Muscle layer of colon (tissue), 2 donors: ENCODE measurements around the gene CSK.
"Not testable (repeated sequence)": the region's sequence is repeated elsewhere in the genome, so short reads cannot be mapped to it uniquely, and the experiment has no call there.

Experiments
- H3K27ac ChIP-seq: one replicate; pipeline ENCODE4 v1.7.0; 2013; ENCODE audit warnings: low read depth, mild to moderate bottlenecking, low read length, moderate library complexity
- H3K27me3 ChIP-seq, 2 donors: one replicate each; pipeline ENCODE4 v1.7.0; 2013; ENCODE audit warnings: low read length in 2 of 2, mild to moderate bottlenecking in 2 of 2; ENCODE audit not compliant: insufficient read depth in 2 of 2, control insufficient read depth in 1 of 2
- H3K36me3 ChIP-seq: one replicate; pipeline ENCODE4 v1.7.0; 2013; ENCODE audit warnings: mild to moderate bottlenecking, low read length; ENCODE audit not compliant: insufficient read depth
- H3K4me1 ChIP-seq: one replicate; pipeline ENCODE4 v1.7.0; 2013; ENCODE audit warnings: mild to moderate bottlenecking, low read length; ENCODE audit not compliant: insufficient read depth
- H3K4me3 ChIP-seq, 2 donors: one replicate each; pipeline ENCODE4 v1.7.0; 2013; ENCODE audit warnings: low read length in 2 of 2, low read depth in 1 of 2, mild to moderate bottlenecking in 1 of 2, moderate library complexity in 1 of 2
- H3K9ac ChIP-seq: one replicate; pipeline ENCODE4 v1.7.0; 2013; ENCODE audit warnings: low read length
- H3K9me3 ChIP-seq: one replicate; pipeline ENCODE4 v1.7.0; 2013; ENCODE audit warnings: mild to moderate bottlenecking, low read length
- donor health status: abdominal sarcoma.
- donor health status: Adenocarcinoma of cecum.

The CSK gene

DNA sequence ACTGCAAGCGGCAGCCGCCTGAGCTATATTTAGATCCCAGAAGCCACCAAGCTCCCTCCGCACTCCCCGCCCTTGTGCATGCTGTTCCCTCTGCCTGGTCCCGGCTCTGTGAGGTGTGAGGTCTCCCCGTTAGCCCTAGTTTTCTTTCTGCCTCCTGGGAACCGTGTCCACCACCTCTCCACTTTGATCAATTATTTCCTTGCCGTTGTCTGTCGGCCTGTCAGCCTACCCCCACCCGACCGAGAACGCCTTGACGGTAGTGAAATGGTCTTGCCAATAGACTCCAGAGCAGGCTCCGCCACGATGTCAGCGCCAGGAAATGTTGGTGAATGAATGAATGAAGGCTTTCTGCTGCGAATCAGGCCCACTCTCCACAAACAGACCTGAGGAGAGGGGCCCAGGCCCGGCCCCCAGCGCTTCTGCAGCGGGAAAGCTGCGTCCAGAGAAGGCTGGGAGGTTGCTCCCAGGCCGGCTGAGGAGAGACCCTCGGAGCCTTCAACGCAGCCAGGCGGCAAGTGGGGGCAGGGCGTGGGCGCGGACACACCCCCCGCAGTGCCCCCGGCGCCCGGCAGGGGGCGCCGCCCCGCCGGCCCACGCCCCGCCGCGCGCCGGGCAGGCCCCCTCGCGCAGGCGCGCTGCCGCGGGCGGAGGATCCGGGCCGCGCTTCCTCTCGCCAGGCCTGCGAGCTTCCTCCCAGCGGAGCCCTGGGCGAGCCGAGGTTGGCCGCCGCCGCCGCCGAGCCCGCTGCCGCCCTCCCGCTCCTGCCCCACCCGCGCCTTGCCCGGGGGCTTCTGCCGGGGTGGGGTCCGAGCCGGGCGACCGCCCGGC, at the start of gene CSK:
CSK (plus strand) TSS at position 650 of the 828 bp plus-strand sequence. CDS start 16,218 bp downstream, outside the sequence.
- Histone ChIP-seq H3K9ac (peak within 1 kb of the TSS; percentile 78), H3K9me3 (no peaks in the 10 kb centered on the region), H3K4me1 (peaks cover 47% of the 10 kb centered on the region), H3K36me3 (no peaks in the 10 kb centered on the region), H3K27ac (peak within 1 kb of the TSS; percentile 81), H3K4me3 (peak within 1 kb of the TSS; percentile 79 to 94), H3K27me3 (no peaks in the 10 kb centered on the region)

DNA sequence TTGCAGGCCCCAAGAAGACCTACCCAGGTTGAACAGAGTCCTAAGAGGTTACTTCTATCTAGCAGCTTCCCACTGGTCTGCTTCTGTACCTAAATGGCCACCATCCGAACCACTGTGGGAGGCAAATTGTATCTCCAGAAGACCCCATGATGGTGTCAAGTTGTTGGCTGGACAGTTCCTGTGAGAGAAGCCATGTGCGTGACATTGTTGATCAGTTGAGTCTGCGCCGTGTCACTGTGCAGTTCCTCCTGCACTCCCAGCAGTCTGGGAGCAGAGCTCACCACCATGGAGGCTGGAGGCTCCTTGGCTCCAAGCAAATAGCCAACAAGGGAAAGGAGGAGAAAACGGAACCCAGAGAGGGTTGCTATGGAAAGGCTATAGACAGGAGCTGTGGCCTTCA, 49.0 kb upstream of the CSK start:
- H3K4me1 ChIP-seq: no peaks in the 10 kb centered on the region
- H3K27ac ChIP-seq: no peak overlapping the region
- peaks cover 9 to 28% of the 10 kb centered on the region in 2 donors for H3K27me3 ChIP-seq
- no peak overlapping the region for H3K4me3 ChIP-seq
- H3K36me3 ChIP-seq: no peaks in the 10 kb centered on the region
- H3K9ac ChIP-seq: no peak overlapping the region
- H3K9me3 ChIP-seq: no peaks in the 10 kb centered on the region

DNA sequence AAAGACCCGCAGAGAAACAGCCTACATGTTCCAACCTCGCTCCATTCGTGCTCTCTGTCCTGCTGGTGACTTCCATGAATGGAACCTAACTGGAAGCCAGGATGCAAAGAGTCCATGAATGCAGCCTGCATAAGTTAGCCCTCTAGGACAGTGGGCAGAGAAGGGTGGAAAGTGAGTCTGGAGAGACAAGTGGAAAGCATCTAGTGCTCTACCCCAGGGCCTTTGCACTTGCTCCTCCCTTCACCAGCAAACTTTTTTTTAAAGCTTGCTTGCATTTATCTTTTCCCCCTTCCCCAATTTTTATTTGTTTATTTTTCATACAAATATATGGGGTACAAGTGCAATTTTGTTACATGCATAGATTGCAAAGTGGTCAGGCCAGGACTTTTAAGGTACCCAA, 48.6 kb upstream of the CSK start:
- H3K27ac ChIP-seq: no peak overlapping the region
- H3K4me3 ChIP-seq: no peak overlapping the region
- no peaks in the 10 kb centered on the region for H3K4me1 ChIP-seq
- no peak overlapping the region for H3K9ac ChIP-seq
- H3K27me3 ChIP-seq: peaks cover 9 to 25% of the 10 kb centered on the region in 2 donors
- H3K36me3 ChIP-seq: no peaks in the 10 kb centered on the region
- no peaks in the 10 kb centered on the region for H3K9me3 ChIP-seq

DNA sequence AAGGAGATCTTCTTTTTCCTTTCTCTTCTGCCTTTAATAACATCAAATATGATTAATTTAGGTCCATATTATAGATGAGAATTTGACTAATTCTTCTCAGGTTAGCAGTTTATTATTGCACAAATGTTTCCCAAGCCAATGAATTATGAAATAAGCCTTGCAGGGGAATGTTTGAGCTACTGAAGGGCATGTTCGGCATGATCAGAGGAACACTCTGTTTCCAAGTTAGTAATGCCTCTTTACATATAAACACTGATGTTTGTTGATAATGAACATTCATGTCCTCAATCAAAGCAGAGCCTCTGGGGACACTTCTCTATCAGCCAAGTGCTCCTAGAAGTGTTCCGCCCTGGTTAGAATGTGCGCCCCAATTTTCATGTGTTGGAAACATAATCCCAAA, 46.6 kb upstream of the CSK start:
- peaks cover 9 to 18% of the 10 kb centered on the region in 2 donors for H3K27me3 ChIP-seq
- H3K4me3 ChIP-seq: no peak overlapping the region
- H3K9me3 ChIP-seq: no peaks in the 10 kb centered on the region
- no peak overlapping the region for H3K27ac ChIP-seq
- no peak overlapping the region for H3K9ac ChIP-seq
- no peaks in the 10 kb centered on the region for H3K36me3 ChIP-seq
- no peaks in the 10 kb centered on the region for H3K4me1 ChIP-seq

DNA sequence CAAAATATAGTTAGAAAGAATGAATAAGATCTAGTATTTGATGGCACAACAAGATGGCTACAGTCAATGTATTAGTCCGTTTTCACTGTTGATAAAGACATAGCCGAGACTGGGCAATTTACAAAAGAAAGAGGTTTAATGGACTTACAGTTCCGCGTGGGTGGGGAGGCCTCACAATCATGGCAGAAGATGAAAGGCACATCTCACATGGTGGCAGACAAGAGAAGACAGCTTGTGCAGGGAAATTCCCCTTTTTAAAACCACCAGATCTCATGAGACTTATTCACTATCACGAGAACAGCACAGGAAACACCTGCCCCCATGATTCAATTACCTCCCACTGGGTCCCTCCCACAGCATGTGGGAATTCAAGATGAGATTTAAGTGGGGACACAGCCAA, 43.6 kb upstream of the CSK start:
- not testable (repeated sequence) for H3K36me3 ChIP-seq, H3K4me3 ChIP-seq, H3K9ac ChIP-seq, H3K9me3 ChIP-seq, H3K4me1 ChIP-seq, H3K27me3 ChIP-seq, H3K27ac ChIP-seq

DNA sequence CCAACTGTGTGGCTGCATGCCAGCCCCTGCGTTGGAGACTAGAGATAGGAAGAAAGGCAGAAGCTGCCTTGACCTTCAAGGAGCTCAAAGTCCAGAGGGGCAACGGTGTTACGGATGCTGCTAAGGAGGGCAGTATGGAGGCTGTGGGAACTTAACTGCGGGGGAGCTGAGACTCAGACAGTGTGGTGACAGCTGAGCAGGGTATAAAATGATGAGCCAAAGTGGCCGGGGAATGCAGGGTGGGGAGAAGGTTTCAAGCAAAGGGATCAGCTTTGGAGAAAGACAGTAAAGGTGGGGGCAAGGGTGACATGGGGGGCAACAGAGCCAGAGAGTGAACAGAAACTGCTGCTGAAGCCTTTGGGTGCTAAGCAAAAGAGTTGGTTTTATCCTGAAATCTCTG, 39.5 kb upstream of the CSK start:
- H3K27me3 ChIP-seq: no peaks in the 10 kb centered on the region
- H3K36me3 ChIP-seq: no peaks in the 10 kb centered on the region
- no peak overlapping the region for H3K27ac ChIP-seq
- H3K9me3 ChIP-seq: no peaks in the 10 kb centered on the region
- no peaks in the 10 kb centered on the region for H3K4me1 ChIP-seq
- no peak overlapping the region for H3K4me3 ChIP-seq
- H3K9ac ChIP-seq: no peak overlapping the region

DNA sequence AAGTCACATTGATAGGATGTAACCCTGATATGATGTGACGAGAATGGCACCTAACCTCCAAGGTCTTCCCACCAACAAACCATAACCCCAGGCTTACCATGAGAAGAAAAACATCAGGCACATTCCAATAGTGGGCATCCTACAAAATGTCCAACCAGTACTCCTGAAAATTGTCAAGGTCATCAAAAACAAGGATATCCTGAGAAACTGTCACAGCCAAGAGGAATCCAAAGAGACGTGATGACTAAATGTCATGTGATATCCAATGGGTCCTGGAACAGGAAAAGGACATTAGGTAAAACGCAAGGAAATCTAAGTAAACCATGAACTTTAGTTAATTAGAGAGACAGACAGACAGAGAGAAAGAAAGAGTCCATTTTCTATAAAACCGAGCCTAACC, 35.5 kb upstream of the CSK start:
- no peaks in the 10 kb centered on the region for H3K36me3 ChIP-seq
- H3K27ac ChIP-seq: no peak overlapping the region
- no peak overlapping the region for H3K4me3 ChIP-seq
- no peaks in the 10 kb centered on the region for H3K4me1 ChIP-seq
- no peak overlapping the region for H3K9ac ChIP-seq
- no peaks in the 10 kb centered on the region for H3K9me3 ChIP-seq
- H3K27me3 ChIP-seq: no peaks in the 10 kb centered on the region

DNA sequence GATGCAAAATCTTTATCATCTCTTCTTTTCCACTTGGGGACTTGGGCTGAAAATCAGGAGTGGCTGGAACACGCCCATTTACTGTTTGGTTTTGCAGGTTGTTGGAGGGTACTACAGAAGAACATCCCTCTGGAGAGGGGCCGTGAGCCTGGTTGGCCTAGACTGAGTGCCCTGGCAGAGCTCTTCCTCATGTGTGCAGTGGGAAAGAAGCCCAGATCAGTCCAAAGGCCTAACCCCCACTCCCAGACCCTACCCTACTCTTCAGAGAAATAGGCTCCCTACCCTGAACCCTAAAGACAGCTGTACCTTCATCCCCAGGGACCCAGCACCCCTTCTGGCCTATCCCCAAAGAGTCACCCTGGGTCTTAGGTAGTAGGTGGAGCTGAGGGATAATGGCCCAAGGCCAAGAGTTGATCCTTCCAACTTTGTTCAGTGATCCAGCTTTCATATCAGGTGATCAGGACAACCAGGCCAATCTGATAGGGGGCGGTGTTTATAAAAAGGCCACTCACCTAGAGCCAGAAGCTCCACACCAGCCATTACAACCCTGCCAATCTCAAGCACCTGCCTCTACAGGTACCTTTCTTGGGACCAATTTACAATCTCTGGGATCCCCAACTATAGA, 33.4 kb upstream of the CSK start, which contains the start of gene CYP1A2:
CYP1A2 (plus strand) TSS at position 524 of the 625 bp plus-strand sequence. CDS start 894 bp downstream, outside the sequence.
- Histone ChIP-seq H3K9ac (no peak within 1 kb of the TSS), H3K27ac (no peak within 1 kb of the TSS), H3K9me3 (no peaks in the 10 kb centered on the region), H3K4me1 (no peaks in the 10 kb centered on the region), H3K27me3 (no peaks in the 10 kb centered on the region), H3K4me3 (no peak within 1 kb of the TSS), H3K36me3 (no peaks in the 10 kb centered on the region)

DNA sequence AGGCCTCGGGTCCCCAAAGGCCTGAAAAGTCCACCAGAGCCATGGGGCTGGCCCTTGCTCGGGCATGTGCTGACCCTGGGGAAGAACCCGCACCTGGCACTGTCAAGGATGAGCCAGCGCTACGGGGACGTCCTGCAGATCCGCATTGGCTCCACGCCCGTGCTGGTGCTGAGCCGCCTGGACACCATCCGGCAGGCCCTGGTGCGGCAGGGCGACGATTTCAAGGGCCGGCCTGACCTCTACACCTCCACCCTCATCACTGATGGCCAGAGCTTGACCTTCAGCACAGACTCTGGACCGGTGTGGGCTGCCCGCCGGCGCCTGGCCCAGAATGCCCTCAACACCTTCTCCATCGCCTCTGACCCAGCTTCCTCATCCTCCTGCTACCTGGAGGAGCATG, 32.0 kb upstream of the CSK start:
- no peak overlapping the region for H3K27ac ChIP-seq
- H3K27me3 ChIP-seq: no peaks in the 10 kb centered on the region
- no peak overlapping the region for H3K9ac ChIP-seq
- H3K4me1 ChIP-seq: no peaks in the 10 kb centered on the region
- no peaks in the 10 kb centered on the region for H3K36me3 ChIP-seq
- H3K4me3 ChIP-seq: no peak overlapping the region
- no peaks in the 10 kb centered on the region for H3K9me3 ChIP-seq

DNA sequence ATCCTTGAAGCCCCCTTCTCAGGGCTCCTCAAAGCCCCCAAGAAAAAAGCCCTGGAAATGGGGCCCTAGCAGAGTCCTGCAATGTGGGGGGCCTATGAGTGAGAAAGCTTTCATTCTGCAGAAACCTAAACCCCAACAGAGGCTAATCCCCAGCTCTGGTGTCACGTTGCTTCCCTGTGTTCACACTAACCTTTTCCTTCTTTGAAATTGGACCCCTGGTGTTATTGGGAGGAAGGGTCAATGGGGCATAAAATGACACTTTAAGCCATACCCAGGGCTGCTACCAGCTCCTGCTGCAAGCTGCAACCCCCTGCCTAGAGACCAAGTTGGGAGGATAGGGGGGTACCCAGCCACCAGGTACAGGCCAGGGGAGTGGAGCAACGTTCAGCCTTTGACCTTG, 31.1 kb upstream of the CSK start:
- Histone ChIP-seq H3K36me3 (no peaks in the 10 kb centered on the region), H3K27ac (no peak overlapping the region), H3K27me3 (no peaks in the 10 kb centered on the region), H3K4me3 (no peak overlapping the region), H3K4me1 (no peaks in the 10 kb centered on the region), H3K9ac (no peak overlapping the region), H3K9me3 (no peaks in the 10 kb centered on the region)

DNA sequence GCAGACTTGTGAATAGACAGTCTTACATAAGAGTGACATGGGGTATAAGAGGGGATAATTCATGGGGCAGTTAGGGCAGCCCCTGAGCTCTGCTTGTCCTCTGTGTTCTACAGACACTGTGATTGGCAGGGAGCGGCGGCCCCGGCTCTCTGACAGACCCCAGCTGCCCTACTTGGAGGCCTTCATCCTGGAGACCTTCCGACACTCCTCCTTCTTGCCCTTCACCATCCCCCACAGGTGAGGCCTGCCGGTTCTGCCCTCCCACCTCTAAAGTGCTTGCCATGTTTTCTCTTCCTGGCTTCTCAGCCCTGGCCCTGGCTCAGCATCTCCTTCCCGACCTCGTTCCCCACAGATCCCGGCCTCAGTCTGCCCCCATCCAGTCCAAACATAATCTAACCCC, 29.9 kb upstream of the CSK start:
- H3K4me1 ChIP-seq: no peaks in the 10 kb centered on the region
- H3K27ac ChIP-seq: no peak overlapping the region
- no peaks in the 10 kb centered on the region for H3K27me3 ChIP-seq
- H3K9me3 ChIP-seq: no peaks in the 10 kb centered on the region
- H3K4me3 ChIP-seq: no peak overlapping the region
- no peaks in the 10 kb centered on the region for H3K36me3 ChIP-seq
- no peak overlapping the region for H3K9ac ChIP-seq

DNA sequence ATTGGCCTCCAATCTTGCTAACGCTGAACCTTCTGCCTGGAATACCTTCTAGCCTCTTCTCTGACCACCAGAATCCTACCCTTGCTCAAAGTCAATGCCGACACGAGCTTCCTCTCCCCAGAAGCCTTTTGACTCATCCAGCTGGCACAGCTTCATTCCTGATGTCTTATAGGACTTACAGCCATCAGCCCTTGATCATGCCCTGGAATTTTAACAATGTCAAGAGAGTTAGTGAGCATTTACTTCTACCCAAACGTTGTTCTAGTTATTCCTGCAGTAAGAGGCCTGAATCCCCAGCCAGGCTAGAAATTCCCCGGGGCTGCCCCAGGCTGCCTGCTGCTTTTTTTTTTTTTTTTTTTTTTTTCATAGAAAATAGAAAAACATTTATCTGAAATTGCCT, 29.3 kb upstream of the CSK start:
- Histone ChIP-seq H3K4me1 (no peaks in the 10 kb centered on the region), H3K36me3 (no peaks in the 10 kb centered on the region), H3K9ac (no peak overlapping the region), H3K27ac (no peak overlapping the region), H3K27me3 (no peaks in the 10 kb centered on the region), H3K4me3 (no peak overlapping the region), H3K9me3 (no peaks in the 10 kb centered on the region)
